Left renal cortex interstitium (tissue), 4 donors: ENCODE results near the gene LRRK1. TPM values are rescaled to one million over a fixed set of nuclear protein-coding genes. Genes with fewer than 3 reads are reported as not detected.

Source experiments
- DNase-seq, 4 donors: peaks; one replicate each; pipeline ENCODE4 v3.0.0-alpha.2; 2013; ENCODE audit warnings: low read depth in 4 of 4, low spot score in 2 of 4, missing footprints in 1 of 4
- polyA plus RNA-seq, 4 donors: library from polyadenylated mRNA; unstranded; fragments of 120-200 nt; gene quantifications; one replicate each; pipeline ENCODE4 v1.2.1, GENCODE V29; 2013; ENCODE audit not compliant: insufficient read length in 4 of 4

Gene LRRK1
- polyA plus RNA-seq, 4 donors, result 2.9 to 6.2 (median 3.8) TPM

DNA sequence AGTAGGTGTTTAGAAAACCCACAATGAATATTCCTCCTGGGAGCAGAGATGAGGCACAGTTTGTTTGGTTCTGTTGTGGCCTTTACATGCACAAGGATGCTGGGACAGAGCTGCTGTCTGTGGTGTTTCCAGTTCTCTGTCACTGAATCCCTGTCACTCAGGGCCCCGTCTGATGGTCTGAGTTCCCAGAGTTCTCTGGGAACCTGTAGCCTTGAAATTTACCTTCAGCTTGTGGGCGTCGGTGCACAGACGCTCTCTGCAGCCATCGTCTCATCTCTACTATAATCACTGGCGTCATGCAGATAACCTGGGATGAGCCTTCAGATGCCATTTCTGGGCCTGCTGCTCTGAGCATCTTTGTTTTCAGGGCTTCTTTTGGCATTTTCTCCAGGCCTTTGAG is 81.9 kb downstream of the LRRK1 start:
- no peak for DNase-seq

DNA sequence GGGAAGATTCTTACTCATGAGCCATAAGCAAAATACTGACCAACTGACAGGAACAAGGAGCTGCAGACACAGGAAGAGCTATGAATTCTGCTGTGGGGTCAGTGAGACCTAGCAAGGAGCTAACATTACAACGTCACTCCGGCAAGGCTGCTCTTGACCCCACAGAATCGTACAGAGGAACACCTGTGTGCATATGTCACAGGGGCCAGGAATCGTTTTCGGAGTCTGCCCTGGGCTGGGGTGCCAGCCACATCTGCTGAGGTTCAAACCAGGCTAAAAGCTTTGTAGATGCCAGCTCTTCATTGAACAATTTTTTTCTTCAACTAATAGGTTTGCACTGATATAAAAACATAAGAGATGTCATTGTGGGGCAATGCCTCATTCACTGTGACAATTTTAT is 82.6 kb downstream of the LRRK1 start:
- no peak for DNase-seq

DNA sequence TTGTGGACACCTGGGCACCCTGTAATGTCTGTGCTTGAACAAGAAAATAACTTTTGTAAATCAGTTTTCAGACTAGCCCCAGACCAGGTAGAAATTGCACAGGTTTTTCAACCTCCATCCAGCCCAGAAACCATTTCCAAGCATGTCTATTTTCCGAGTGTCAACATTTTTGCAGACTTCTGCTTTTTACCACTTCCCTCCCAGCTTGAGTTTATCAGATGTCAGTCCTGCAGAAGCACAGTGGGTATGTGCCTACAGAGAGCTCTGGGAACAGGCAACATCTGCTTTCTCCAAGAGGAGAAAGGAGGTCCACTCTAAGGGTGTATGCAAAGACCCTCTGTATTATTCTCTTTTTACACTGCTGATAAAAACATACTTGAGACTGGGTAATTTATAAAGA is 83.9 kb downstream of the LRRK1 start:
- no peak for DNase-seq

GRCh38 chr15:101003706-101004105 is 84.5 kb downstream of the LRRK1 start:
- no peak for DNase-seq

DNA sequence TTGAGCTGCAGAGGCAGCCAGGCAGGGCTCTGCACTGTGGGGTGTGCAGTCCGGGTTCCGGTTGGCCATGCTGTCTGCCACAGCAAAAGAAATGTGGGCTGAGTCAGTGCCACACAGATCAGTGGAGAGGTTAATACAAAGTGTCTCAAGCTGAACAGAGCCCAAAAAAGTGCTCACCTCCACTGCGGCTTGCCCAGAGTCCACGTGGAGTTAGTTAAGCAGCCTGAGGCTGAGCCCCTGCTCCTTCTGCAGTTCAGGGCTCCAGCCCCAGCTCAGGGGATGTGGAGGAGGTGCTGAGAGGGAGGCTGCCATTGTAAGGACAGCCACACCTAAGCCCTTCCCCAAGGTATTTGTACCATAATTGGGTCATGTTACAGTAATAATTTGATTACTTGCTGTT is 85.3 kb downstream of the LRRK1 start:
- DNase-seq, result no peak

GRCh38 chr15:101004986-101005747 is 86.0 kb downstream of the LRRK1 start:
- no peak for DNase-seq

DNA sequence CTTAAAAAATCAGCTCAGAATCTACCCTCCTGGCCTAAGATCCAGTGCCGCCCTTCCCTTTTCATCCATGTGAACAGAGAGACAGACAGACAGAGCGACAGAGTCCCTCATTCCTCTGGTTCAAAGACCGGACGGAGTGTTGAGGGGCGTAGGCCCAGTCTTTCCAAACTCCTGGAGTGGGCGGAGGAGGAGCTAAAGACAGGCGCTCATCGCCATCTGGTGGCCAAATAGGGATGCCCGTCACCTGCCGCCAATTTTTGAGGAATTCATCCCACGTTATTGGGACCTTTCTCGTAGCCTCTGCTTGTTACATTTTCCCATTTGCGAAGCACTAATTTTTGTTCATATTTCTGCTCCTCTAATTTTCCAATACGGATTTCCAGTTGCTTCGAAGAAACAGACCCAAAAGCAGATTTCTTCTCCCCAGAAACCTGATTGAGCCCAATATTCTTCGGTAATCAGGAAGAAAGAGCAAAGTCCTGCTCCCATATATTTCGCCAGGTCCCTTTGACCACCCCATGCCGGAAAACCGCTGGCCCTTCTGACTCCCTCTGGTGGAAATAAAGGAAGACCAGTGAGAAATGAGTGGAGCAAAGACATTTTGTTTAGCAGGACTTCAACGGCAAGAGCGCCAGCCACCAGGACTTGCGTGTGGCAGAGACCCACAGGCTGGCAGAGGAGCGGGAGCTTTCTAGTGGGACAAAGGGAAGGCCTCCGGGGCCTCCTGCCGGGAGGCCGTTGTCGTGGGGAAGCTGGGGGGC is 88.0 kb downstream of the LRRK1 start:
- DNase-seq, result peak in 2 of 4 donors; percentile 53 to 75

DNA sequence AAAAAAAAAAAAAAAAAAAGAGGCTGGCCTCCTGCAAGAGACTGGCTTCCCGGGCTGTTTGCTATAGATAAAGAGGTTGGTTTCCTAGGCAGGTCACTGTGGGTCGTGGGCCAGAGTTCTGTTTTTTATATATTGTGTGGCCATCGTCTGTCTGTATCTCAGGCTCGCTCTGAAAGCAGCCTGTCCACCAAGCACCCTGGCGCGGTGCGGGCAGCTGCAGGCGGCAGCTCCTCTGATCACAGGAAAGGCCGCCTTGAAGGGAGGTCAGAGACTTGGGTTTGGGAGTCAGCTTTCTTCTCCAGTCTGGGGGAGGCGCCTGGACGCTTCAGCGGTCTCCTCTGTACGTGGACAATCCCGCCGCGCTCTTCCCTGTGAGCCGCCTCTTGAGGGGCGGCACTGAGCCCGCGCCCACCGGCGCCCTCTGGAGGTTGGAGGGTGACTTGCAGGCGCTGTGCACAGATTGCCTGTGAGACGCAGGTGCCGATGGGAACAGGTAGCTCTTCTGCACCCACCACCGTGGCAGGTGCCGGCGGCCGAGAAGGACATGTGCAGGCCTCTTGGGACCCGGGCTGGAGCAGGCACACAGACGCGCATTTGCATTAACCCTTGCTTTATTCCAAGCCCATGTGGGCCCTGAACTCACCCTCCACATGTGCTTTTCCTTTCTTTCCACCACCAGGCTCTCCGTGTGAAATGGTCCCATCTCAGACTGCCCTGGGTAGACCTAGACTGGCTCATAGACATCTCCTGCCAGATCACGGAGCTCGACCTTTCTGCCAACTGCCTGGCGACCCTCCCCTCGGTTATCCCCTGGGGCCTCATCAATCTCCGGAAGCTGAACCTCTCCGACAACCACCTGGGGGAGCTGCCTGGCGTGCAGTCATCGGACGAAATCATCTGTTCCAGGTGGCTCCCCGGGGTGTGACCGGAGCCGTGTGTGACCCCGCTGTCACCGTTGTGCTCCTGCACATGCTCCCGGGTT is 89.3 kb downstream of the LRRK1 start:
- peak in 3 of 4 donors; percentile 69 to 79 (median 75) for DNase-seq

GRCh38 chr15:101009176-101009575 is 90.0 kb downstream of the LRRK1 start:
- DNase-seq, result no peak

- DNase-seq, result no peak
Observed at GRCh38 chr15:101010781-101011180, 91.6 kb downstream of the LRRK1 start.

GRCh38 chr15:101012326-101013200 is 93.4 kb downstream of the LRRK1 start:
- DNase-seq, result no peak

GRCh38 chr15:101013201-101013550 is 94.0 kb downstream of the LRRK1 start:
- no peak for DNase-seq

DNA sequence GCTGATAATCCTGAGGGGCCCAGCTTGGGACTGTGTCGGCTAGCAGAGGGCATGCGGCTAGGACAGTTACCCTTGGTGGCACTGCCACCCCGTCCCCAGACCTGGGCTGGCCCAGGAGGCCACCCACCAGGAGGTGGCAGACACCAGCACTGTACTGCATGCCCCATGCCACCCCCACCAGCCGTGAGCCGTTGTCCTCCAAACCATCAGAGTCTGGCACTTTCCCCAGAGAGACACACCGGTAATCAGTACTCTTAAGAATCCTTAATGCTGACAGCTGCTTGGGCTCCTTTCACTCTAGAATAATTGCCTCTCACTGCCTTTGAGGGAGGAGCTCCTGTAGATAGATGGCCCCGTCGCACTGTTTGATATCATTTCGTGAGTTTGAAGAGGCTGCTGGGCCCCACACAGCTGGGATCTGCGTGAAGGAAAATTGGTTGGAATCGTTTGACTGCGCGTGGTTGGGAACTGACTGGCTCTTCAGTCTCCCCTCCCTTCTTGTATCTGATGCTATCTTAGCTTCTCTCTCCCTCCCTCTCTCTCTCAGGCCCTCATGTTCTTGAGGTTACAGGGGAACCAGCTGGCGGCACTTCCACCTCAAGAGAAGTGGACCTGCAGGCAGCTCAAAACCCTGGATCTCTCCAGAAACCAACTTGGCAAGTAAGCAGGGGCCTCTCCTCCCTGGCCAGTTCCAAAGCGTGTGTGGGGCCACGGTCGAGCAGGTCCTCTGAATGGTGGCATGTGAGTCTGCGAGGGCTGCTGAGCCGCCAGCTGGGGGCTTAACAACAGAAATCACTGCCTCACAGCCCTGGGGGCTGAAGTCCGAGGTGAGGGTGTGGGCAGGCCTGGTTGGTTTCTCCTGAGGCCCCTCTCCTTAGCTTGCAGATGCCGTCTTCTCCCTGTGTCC is 94.9 kb downstream of the LRRK1 start:
- no peak for DNase-seq

DNA sequence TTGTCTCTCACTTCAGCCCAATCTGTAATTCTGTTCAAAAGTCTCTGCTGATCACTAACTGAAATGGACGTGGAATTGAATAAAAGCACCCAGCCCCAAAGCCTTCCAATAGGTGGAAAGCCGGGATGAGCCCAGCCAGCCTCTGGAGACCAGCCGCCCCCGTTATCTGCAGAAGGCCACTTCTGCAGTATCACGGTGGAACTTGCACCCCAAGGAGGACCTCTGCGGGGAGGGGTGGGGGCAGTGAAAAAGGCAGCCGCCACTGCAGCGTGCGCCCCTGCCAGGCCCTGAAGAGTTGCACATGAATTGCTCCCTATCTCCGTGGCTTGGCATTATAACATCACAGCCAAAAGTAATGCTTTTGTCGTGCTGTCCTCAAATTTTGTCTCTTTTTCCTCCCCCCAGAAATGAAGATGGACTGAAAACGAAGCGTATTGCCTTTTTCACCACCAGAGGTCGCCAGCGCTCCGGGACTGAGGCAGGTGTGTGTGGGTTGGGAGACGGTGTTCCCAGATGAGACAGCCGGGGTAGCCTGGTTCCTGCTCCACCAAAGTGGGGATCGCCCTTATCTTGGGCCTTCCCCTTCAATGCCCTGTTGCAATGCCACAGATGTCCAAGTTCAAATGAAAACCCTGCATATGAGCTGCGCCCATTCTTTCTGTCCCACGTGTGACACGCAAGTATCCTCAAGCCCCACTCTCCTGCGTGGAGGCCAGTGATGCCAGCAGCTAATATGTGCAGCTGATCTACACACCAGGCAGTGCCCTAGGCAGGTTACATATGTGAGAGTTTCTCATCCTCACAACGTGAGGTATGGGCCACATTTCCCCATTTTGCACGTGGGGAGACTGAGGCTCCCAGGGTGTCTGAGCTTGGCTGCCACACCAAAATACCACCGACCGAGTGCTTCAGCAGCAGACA is 96.0 kb downstream of the LRRK1 start:
- DNase-seq, result peak in 1 of 4 donors; percentile 58

DNA sequence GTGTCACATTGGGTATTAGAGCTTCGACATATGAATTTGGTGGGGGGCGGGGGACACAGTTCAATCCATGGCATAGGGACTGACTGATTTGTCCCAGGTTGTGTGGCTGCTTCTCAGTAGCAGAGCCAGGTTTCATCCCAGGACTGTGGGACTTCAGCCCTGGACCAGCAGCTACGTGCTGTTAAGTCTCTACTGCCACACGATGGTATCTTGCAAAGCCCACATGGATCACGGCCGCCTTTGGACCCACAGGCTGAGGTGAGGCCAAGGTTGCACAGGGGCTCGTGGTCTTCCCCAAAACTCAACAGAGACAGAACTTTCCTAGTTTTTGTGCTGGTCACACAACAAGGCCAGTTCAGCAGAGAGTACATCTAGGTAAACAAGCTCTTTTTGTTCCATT is 97.4 kb downstream of the LRRK1 start:
- DNase-seq, result no peak

DNA sequence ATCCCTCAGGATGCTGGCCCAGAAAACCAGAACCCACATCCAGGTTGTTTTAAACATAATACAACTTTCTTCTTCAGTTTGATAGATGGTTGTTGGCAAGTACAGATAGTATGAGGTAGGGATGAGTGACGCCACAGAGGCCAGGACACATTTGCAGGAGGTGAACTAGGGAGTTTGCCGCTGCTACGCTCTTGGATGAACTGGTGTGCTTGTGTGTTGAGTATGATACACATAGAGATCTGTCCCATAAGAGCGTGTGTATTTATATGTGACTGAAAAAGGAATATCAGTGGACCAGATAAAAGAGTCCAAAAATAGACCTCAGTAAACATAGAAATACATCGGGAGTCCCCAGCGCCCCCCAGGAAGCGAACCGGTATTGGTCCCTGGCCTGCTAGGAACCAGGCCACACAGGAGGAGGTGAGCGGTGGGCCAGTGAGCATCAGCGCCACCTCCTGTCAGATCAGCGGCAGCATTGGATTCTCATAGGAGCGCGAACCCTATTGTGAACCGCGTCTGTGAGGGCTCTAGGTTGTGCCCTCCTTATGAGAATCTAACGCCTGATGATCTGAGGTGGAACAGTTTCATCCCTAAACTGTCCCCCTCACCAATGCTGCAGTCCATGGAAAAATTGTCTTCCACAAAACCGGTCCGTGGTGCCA is 98.1 kb downstream of the LRRK1 start:
- DNase-seq, result no peak

DNA sequence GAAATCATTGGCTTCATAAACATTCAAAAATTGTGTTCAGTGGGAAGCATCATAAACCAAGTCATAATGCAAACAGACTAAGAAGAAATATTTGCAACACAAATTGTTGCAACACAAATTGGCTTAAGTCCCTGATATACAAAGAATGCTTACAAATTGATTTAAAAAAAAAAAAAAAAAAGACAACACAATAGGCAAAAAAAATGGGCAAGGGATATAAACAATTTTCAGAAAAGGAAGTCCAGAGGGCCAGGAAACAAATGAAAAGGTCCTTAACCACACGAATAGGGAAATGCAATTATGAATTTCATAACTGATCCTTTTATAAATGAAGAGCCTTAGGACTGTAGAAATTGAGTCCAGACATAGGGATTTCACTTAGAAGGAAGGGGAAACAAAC is 98.9 kb downstream of the LRRK1 start:
- no peak for DNase-seq
